ENCODE data around the gene MTARC2. TPM values are rescaled to one million over a fixed set of nuclear protein-coding genes. Genes with fewer than 3 reads are reported as not detected.
"Not testable (repeated sequence)": the region's sequence is repeated elsewhere in the genome, so short reads cannot be mapped to it uniquely, and the experiment has no call there.

The MTARC2 gene
- 1.1 TPM in 1 of 2 replicates, not detected in the other for total RNA-seq (2014; rRNA removed; shearing (Covaris generic))

DNA sequence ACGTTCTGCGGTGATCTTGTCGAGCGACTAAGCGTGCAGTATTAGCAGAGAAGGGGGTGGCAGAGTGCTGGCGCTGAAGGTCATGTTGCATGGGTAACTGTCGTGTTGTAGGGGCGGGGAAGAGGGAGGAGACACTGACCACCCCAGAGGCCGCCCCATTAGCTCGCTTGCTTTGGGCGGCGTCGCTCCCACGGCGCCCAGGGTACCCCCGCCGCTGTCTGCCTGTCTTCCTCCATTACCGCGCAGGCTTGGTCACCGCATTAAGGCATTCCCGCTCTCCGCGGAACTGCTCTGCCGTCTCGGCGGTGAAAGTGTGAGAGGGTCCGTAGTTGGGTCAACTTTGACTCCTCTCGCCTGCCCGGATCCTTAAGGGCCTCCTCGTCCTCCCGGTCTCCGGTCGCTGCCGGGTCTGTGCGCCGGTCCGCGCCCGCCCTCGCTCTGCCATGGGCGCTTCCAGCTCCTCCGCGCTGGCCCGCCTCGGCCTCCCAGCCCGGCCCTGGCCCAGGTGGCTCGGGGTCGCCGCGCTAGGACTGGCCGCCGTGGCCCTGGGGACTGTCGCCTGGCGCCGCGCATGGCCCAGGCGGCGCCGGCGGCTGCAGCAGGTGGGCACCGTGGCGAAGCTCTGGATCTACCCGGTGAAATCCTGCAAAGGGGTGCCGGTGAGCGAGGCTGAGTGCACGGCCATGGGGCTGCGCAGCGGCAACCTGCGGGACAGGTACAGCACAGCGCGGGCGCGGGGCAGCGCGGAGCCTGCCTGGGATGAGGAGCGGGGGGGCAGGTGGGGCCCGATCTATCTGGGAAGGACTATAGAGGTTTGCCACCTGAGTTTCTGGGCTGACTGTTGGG, at the start of gene MTARC2:
MTARC2 (plus strand) TSS at position 234 of the 846 bp plus-strand sequence; CDS start at position 444, 210 bp downstream.
- peak; percentile 57 for DNase-seq (ENCODE audit: low read depth)

DNA sequence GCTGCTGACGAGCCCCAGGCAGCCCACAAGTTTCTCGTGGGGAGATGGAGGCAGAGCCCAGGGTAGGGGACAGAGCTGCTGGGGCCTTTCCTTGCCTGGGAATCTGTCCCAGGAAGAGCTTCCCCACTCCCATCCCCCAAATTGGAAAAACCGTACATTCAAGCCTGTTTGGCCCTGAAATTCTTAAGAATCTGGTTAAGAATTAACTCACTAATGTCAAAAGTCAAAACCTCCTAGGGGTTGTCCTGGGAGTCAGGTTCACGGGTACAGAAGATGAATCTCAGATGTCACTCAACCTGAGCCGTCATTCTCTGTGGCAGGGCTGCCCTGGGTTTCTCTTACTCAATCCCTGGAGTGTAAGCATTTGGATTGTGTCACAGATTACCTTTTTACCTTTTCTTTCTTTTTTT, 49.5 kb upstream of the MTARC2 start:
- no peak for DNase-seq (ENCODE audit: low read depth)

DNA sequence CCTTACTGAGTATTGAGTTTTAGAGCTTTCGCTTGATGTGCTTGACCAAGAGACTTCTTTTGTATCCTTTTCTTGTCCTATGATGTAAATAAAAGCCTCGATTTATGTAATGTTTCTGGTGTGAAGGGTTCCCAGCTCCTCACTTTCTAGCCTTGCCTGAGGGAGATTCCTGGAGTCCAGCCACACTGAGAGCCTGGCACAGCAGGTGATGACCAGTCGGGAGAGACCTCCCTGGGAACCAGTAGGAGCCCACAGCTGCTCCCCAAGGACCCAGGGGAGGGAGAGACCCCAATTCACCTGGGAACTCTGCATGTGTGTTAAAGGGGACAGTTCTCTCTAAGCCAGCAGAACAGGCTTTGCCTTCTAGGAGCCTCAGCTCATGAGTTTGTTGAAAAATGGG, 49.1 kb upstream of the MTARC2 start:
- DNase-seq (ENCODE audit: low read depth): peak; percentile 8

DNA sequence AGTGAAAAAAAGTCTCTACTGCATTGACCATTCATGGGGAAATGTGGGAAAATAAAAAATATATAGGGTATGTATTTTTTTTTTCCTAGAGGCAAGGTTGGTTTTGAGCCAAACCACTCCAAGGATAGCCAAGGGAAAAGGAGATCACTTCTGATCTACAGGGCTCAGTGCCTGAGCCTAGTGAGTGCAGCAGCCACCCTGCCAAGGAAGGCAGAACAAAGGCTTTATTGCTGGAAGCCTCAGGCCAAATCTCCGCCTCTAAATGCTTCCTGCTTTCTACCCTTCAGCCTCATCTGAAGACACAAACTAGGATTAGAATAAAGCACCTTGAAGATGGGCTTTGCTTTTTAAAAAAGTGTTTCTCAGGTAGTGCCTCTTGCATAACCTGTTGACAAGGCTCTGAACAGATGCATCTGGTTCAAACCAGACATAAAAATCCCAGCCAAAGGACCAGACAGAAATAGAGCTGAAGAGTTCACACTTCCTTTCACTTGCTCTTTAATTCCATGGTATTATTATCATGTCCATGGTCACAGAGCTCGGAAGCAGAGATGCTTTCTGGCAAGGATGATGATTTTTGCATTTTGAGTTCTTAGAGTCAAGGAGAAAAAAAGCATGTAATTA, 47.5 kb upstream of the MTARC2 start:
- peak; percentile 24 for DNase-seq (ENCODE audit: low read depth)

DNA sequence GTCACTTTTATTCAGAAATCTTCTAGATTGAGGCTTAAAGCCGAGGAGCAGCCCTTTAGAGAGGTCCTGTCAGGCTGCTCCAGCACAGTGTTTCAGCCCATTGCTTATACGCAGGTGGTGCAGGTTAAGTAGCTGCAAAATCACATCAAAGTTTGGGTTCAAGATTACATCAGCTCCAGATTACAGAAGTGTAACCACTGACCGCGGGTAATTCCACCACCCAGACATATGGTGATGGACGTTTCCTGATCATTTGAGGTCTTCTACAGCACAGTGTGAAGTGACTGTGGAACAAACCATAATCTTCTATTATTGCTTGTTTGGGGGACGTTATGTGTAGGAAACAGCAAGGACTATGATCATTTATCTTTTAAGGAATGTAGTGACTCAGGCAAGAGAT, 46.1 kb upstream of the MTARC2 start:
- no peak for DNase-seq (ENCODE audit: low read depth)

DNA sequence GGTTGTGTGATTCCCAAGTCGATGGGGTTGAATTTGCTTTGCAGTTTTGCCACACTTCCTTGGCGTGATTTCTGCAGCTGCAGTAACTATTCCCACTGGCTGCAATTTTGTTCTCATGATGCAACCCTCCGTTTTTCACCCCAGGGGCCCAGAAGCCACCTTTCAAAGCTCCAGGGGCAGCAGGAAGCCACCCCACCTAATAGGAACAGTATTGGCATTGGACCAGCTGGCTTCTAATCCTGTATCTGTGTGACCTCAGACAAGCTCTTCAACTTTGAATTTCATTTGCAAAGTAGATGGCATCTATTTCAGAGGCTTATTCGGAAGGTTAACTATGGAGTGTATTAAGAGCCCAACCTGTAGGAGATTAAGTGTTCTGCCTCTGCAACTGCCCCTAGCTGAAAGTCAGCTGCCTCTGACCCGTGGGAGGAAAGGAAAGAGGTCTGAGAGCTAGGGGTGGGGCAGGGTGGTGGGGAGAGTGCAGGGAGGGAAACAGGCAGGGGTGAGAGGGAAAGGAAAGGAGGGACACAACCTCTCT, 45.3 kb upstream of the MTARC2 start:
- DNase-seq (ENCODE audit: low read depth): no peak

DNA sequence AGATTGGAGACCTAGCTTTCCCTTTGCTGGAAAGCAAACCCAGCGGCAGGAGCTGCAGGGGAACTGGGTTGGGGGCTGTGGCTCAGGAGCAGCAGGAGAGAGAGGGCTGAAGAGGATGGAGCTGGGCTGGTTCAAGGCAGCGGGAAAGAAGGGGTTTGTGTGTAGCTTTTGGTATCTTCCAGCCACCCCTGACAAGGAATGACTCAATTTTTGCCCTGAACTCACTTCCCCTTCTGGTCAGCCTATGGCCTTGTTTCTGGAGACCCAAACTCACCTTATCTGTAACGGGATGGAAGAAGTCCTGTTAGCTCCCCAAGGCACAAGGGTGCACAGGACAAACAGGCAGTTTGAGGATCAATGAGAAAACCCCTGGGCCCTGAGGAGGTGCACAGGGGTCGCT, 44.8 kb upstream of the MTARC2 start:
- DNase-seq (ENCODE audit: low read depth): no peak

DNA sequence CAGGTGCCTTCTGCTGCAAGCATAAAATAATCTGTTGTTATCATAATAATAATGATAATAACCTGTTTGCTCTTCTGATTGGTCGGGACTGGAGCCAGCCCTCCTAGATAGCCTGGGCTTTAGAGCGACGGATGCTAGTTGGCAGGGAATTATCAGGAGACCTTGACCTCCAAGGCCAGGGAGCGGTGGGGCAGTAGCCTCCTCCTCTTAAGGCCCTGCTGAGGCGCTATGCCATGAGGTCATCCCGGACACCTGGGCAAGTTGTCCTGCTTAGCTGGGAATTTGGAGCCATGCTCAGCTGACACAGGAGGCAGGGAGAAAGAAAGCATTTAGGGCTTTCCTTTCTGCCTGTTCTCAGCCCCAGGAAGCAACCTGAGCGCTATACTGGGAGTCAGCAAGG, 42.3 kb upstream of the MTARC2 start:
- DNase-seq (ENCODE audit: low read depth): no peak

DNA sequence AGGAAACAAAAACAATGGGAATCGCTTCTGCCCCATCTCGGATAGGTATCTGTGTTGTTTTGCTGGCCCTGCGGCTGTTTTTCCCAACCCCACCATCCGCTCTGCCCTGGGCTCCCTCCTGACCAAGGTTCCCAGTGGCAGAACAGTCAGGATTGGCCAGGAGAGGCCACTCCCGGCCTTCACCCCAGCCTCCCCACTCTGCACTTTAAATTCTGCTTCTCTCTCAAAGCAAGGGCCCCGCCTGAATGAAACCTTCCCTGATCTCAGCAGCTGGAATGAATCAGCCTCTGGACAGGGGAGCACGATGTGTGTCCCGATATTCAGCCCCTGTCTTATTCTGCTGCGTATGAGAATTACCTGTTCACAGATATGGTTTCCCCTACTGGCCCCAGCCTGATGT, 41.6 kb upstream of the MTARC2 start:
- DNase-seq (ENCODE audit: low read depth): no peak

DNA sequence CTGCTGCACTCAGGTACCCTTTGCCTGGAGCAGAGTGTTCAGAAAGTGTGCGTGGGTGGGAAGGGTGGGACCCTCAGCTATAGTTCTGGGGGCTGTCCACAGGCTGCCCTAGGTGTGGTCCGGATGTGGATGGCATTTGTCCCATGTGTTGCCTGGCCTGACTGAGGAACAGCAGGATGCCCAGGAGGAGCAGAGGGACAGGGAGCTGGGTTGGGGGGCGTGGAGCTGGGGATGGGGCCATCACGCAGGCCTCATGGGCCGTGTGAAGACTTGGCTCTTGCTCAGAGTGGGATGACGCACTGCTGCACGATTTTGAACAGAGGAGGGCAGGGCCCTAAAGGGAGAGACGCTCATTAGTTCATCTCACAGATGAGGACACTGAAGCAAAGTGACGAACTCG, 41.0 kb upstream of the MTARC2 start:
- no peak for DNase-seq (ENCODE audit: low read depth)

DNA sequence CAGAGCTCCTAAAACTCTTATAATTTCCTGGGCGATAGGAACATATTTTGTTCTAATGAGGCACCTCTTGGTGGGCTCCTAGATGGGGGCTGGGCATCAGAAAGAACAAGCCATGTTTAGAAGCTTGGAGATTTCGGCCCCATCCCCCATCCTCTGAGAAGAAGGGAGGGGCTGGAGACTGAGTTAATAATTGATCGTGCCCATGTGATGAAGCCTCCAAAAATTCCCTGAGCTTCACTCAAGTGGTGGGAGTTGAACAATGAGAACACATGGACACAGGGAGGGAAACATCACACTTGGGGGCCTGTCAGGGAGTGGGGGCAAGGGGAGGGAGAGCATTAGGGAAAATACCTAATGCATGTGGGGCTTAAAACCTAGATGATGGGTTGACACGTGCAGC, 39.9 kb upstream of the MTARC2 start:
- no peak for DNase-seq (ENCODE audit: low read depth)

DNA sequence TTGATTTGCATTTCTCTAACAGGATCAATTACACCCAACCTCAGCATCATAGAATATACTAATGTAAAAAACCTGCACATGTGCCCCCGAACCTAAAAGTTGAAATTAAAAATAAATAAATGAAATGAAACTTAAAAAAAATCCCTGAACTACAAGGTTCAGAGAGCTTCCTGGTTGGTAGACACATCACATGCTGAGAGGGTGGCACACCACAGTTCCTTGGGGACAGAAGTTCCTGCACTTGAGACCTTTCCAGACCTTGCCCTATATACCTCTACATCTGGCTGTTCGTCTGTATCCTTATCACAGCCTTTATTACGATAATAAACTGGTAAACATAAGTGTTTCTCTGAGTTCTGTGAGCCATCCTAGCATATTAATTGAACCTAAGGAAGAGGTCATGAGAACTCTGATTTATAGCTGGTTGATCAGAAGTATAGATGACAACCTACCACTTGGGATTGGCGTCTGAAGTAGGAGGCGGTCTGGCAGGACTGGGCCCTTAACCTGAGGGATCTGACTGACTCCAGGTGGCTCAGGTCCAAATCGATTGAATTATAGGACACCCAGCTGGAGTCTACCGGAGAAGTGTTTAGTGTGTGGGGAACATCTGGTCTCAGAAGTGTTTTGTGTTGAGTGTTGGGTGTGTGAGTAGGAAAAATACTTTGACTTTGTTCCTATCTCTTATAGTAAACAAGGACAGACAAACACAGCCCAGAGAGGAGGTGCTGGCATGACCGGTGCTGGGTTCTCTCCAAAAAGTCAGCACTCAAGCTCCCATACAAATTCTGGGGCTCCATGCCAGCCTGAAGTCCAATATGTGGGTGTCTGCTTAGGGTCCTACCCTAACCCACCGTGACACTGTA, 39.0 kb upstream of the MTARC2 start:
- DNase-seq (ENCODE audit: low read depth): no peak

DNA sequence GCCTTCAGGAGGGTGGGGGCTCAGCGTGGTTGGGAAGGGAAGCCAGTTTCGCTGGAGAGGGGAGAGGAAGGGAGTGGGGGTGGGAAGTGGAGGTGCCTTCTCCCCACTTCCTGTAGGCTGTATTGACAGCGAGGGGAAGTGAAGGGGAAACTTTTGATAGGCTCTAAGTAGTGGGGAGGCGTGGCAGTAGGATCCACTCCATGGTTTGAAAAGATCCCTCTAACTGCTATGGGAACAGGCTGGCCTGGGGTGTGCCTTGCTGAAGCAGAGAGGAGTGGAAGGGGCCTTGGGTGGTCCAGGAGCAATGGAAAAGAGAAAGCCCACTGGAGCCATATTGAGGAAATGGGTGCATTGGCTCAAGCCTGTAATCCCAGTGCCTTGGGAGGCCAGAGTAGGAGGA, 37.8 kb upstream of the MTARC2 start:
- DNase-seq (ENCODE audit: low read depth): no peak

DNA sequence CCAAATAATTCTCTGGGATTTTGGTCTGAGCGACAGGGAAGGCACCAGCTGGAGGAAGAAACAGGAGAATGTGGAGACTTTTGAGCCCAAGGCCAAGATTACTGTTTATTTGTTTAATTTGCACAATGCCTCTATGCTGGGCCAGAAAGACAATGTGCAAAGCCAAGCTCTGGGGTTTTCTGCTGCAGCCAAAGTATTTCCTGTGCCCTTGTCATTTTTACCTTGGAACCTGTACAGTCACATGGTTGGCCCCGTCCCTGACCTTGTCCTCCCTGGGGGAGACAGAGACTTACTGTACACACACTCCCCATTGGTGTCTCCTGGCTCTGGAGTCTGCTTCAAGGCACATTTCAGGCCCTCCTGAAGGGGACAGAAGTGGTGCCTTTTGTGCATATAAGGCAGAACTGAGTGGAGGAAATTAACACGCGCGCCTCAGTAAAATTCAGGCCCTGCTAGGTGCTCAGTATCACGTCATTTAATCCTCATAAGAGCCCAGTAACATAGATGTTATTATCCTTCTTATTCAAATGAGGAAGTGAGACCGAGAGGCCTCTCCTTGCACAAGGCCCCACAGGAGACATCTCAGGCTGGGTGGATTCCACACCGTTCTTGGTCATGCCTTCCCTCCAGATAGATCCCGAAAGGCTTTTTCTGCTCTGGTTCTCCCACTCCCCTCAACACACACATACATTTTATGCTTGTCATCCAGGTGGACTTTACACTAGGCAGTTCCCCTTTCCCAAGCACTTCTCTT, 36.9 kb upstream of the MTARC2 start:
- DNase-seq (ENCODE audit: low read depth): no peak

DNA sequence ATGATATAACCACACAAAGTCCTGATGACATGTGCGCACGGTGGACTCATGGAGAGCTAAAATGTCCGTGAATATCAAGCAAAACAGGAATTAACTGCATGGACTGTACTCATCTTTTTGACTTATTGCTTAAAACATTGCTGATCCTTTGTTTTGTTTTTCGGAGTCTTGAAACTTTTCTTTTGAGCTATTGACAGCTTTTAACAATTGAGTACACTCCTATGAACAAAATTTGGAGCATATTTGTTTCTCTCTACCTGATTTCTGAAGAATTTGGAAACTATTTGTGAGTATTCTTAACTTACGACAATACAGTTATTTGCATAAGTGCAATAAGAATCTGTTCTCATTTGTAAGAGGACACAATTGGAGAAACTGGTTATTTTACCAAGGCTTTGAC, 32.1 kb upstream of the MTARC2 start:
- DNase-seq (ENCODE audit: low read depth): not testable (repeated sequence)

DNA sequence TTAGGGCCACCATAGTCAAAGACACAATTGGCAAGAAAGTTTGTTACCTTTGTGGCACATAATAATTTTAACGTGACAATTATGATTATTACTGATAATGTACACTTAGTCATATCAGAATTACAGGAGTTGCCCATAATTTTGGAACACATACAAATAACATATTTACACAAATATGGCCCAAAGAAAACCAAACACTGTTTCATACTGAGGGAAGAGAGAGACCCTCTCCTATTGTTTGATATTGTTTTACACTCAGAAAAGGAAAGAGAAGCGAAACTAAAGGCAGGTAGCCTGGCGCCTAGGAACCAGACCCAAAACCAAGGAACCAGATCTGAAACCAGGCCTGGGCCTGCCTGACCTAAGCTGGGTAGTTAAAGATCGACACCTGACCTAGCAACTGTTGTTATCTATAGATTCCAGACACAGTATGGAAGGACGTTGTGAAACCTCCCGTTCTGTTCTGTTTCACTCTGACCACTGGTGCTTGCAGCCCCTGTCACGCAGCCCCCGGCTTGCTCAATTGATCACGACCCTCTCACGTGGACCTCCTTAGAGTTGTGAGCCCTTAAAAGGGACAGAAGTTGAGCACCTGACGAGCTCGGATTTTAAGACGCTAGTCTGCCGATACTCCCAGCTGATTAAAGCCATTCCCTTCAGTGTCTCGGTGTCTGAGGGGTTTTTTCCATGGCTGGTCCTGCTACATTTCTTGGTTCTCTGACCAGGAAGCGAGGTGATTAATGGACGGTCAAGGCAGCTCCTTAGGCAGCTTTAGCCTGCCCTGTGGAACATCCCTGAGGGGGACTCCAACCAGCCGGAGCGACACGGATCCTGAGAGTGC, 30.1 kb upstream of the MTARC2 start:
- DNase-seq (ENCODE audit: low read depth): no peak

DNA sequence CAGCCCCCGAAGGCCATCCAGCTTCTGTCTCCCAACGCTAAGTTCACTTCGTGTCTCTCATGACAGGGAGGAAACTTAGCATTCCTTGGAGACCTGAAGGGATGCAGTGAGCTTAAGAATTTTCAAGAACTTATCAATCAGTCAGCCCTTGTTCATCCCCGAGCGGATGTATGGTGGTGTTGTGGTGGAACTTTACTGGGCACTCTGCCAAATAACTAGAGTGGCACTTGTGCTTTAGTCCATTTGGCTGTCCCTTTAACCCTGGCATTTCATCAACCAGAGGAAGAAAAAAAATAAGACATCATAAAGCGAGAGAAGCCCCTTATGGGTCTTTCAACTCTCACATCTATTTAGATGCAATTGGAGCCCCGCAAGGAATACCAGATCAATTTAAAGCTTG, 26.9 kb upstream of the MTARC2 start:
- not testable (repeated sequence) for DNase-seq (ENCODE audit: low read depth)

DNA sequence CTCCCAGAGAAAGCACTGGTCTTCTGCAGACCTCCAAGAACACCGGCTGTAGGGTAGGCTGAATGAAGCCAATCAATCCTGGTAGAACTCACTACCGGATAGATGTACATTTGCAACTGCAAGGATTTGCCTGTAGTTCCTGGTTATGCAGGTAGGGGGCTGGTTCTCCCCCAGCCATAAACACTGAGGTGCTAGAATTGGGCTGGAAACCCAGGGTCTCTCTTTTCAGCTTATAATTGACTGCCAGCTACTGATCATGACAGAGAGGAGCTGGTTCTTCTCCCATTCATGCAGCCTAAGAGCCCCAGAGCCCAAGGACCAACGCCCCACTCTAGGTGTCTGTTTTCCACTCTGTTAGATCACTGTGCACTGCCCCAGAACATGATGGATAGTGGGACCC, 21.5 kb upstream of the MTARC2 start:
- no peak for DNase-seq (ENCODE audit: low read depth)

DNA sequence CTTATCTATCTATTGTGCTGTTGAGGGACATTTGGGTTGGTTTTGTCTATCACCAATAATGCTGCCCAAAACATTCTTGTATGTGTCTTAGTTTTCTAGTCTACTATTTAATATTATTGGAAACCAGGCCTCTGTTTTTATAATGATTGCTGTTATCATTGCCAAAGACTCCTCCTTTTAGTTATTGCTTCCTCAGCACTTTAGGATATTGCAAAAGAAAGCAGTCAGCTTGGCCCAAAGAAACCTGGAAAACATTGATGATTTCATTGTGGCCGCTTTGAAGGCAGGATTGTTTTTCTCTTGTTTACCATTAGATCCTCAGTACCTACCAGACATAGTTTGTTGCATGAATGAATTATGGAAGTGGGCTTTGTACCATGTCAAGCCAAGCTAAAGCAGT, 20.6 kb upstream of the MTARC2 start:
- DNase-seq (ENCODE audit: low read depth): no peak

DNA sequence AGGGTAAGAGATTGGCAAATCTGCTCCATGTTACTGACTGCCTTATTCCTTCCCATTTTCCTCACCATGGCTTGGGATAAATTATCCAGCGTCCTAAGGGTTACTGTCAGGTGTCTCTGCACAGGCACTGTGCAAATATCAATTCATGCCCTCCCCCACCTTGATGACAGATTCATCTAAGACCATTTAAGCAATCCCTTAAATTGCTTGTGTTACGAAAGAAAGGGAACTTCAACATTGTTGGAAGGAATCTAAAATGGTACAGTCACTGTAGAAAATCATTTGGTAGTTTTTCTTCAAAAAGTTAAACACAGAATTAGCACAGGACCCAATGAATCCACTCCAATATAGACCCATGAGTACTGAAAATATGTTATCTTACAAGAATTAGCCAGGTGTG, 17.6 kb upstream of the MTARC2 start:
- DNase-seq (ENCODE audit: low read depth): no peak

Data from M059J (cell line).